Breast epithelium (tissue), 3 donors: ENCODE data around the gene PLEKHD1.

Source experiments
- CTCF ChIP-seq, 3 donors: fragments of 450-650 bp; IDR thresholded peaks; one replicate each; pipeline ENCODE4 v1.5.1; 2016 to 2017; ENCODE audit warnings: antibody characterized with exemption in 3 of 3, mild to moderate bottlenecking in 3 of 3, moderate library complexity in 3 of 3
- POLR2AphosphoS5 ChIP-seq, 3 donors: sonication (generic); formaldehyde crosslinking; IDR thresholded peaks; one replicate each; pipeline ENCODE4 v1.6.1; 2017; ENCODE audit warnings: antibody characterized with exemption in 3 of 3

DNA sequence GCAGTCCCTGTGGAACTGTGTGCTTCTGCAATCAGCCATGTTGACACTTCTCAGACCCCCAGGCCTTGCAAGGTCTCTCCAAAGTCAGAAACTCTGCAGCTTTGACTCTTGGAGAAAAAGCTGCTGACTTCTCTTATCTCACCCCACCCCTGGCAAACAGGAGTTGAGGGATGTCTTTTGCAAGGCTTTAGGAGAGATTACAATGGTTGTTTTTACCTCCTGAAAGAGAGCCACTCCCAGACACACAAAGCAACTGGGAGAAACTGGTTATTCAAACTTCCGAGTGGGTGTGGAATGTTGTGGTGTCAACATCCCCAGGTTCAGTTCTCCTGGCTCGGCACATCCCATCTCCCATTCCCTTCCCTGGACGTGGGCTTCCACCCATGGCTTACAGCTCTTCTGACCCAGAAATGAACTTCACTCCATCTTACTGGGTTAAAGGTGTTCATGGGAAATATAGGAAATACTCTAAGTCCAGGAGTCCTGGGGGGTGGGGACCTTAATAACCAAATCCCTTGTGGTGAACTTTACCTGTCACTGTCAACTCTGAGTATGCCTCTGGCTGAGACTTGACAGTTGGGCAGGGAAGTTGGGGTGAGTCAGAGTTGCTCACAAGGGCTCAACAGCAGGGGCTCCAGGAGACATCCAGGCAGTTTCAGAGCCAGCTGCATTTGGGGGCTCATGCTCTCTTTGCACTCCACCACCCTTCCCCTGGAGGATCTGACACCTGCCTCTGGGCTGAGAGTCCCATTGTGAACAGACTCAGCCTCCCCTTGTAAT, 48.2 kb downstream of the PLEKHD1 start:
- TF ChIP-seq CTCF (IDR thresholded peaks at IDR 0.05) (no peak), POLR2AphosphoS5 (IDR thresholded peaks at IDR 0.05) (no peak)
